ENCODE results near the gene PPM1H.

PPM1H gene

GRCh38 chr12:62714774-62715721, 219.9 kb downstream of the PPM1H start:
- TF ChIP-seq YY1 (IDR thresholded peaks at IDR 0.05; ENCODE audit: low read depth) (no peak), TAF1 (IDR thresholded peaks at IDR 0.05; ENCODE audit: low read depth) (no peak), EP300 (IDR thresholded peaks at IDR 0.05; ENCODE audit: borderline replicate concordance) (no peak), EGR1 (IDR thresholded peaks at IDR 0.05) (no peak), ZBTB7A (IDR thresholded peaks at IDR 0.05; ENCODE audit: low read depth) (peak; percentile 60; the same call in 1 of the 2 replicates), NFIC (IDR thresholded peaks at IDR 0.05) (peak; percentile 82), FOXM1 (IDR thresholded peaks at IDR 0.05; ENCODE audit: borderline replicate concordance, low read depth) (0 out of 2 replicates have a peak, but pooled peaks have one; percentile 1), CEBPB (IDR thresholded peaks at IDR 0.05) (no peak)
- TF ChIP-seq, protein P1, sequence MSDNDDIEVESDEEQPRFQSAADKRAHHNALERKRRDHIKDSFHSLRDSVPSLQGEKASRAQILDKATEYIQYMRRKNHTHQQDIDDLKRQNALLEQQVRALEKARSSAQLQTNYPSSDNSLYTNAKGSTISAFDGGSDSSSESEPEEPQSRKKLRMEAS (IDR thresholded peaks at IDR 0.05): peak; percentile 56; the same call in 1 of the 2 replicates

GRCh38 chr12:62714181-62714773, 220.7 kb downstream of the PPM1H start:
- TF ChIP-seq, protein P2, sequence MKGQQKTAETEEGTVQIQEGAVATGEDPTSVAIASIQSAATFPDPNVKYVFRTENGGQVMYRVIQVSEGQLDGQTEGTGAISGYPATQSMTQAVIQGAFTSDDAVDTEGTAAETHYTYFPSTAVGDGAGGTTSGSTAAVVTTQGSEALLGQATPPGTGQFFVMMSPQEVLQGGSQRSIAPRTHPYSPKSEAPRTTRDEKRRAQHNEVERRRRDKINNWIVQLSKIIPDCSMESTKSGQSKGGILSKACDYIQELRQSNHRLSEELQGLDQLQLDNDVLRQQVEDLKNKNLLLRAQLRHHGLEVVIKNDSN (IDR thresholded peaks at IDR 0.05): no peak
- TF ChIP-seq CREB1 (IDR thresholded peaks at IDR 0.05; ENCODE audit: low read depth) (no peak), TAF1 (IDR thresholded peaks at IDR 0.05; ENCODE audit: low read depth) (no peak), RAD21 (IDR thresholded peaks at IDR 0.05; ENCODE audit: low read depth) (no peak; the same call in 1 of the 2 replicates), EGR1 (IDR thresholded peaks at IDR 0.05) (no peak), TEAD4 (IDR thresholded peaks at IDR 0.05) (no peak), YY1 (IDR thresholded peaks at IDR 0.05; ENCODE audit: low read depth) (no peak), CEBPB (IDR thresholded peaks at IDR 0.05) (no peak), FOXM1 (IDR thresholded peaks at IDR 0.05; ENCODE audit: borderline replicate concordance, low read depth) (0 out of 2 replicates have a peak, but pooled peaks have one; percentile 27), EP300 (IDR thresholded peaks at IDR 0.05; ENCODE audit: borderline replicate concordance) (0 out of 2 replicates have a peak, but pooled peaks have one; percentile 30), TCF12 (IDR thresholded peaks at IDR 0.05; ENCODE audit: low read depth) (0 out of 2 replicates have a peak, but pooled peaks have one; percentile 19), NFIC (IDR thresholded peaks at IDR 0.05) (no peak), ZBTB7A (IDR thresholded peaks at IDR 0.05; ENCODE audit: low read depth) (no peak), REST (IDR thresholded peaks at IDR 0.05; ENCODE audit: low read depth) (no peak)
- TF ChIP-seq, protein P1 (IDR thresholded peaks at IDR 0.05): no peak; the same call in 1 of the 2 replicates

DNA sequence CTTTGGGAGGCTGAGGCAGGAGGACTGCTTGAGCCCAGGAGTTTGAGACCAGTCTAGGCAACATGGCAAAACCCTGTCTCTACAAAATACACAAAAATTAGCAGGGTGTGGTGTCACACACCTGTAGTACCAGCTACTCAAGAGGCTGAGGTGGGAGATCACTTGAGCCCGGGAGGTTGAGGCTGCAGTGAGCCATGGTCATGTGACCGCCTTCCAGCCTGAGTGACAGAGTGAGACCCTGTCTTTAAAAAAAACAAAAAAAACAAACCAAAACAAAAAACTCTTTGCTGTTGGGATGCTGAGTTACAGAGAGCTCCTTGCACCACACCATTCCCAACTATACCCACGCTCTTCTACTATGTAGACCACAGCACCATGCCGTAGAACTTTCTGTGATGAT, 221.2 kb downstream of the PPM1H start:
- TF ChIP-seq, protein P2 (IDR thresholded peaks at IDR 0.05): peak; percentile 60
- no peak for TF ChIP-seq RAD21 (IDR thresholded peaks at IDR 0.05; ENCODE audit: low read depth)

- TF ChIP-seq REST (IDR thresholded peaks at IDR 0.05; ENCODE audit: low read depth) (no peak), CREB1 (IDR thresholded peaks at IDR 0.05; ENCODE audit: low read depth) (no peak), YY1 (IDR thresholded peaks at IDR 0.05; ENCODE audit: low read depth) (no peak), ZBTB7A (IDR thresholded peaks at IDR 0.05; ENCODE audit: low read depth) (no peak), NFIC (IDR thresholded peaks at IDR 0.05) (no peak), TAF1 (IDR thresholded peaks at IDR 0.05; ENCODE audit: low read depth) (no peak), TEAD4 (IDR thresholded peaks at IDR 0.05) (no peak), EP300 (IDR thresholded peaks at IDR 0.05; ENCODE audit: borderline replicate concordance) (no peak), TCF12 (IDR thresholded peaks at IDR 0.05; ENCODE audit: low read depth) (no peak), FOXM1 (IDR thresholded peaks at IDR 0.05; ENCODE audit: borderline replicate concordance, low read depth) (no peak), CEBPB (IDR thresholded peaks at IDR 0.05) (no peak), RAD21 (IDR thresholded peaks at IDR 0.05; ENCODE audit: low read depth) (no peak), EGR1 (IDR thresholded peaks at IDR 0.05) (no peak)
- TF ChIP-seq, protein P2 (IDR thresholded peaks at IDR 0.05): no peak
- TF ChIP-seq, protein P1 (IDR thresholded peaks at IDR 0.05): no peak
Measured at GRCh38 chr12:62712681-62713573, 222.0 kb downstream of the PPM1H start.

Measured in Ishikawa (cell line).